ENCODE results near the gene TM9SF2.
"Not testable (repeated sequence)": the region's sequence is repeated elsewhere in the genome, so short reads cannot be mapped to it uniquely, and the experiment has no call there.

TM9SF2 gene

GRCh38 chr13:99566125-99567083, 65.1 kb downstream of the TM9SF2 start:
- H3K27ac ChIP-seq (ENCODE audit: insufficient read depth, low read length, poor library complexity, severe bottlenecking): no peak overlapping the region
- no peaks in the 10 kb centered on the region for H3K27me3 ChIP-seq (replicated peaks; ENCODE audit: control insufficient read depth, insufficient read depth, low read length, poor library complexity, severe bottlenecking)
- DNase-seq: no peak
- no peaks in the 10 kb centered on the region for H3K4me1 ChIP-seq (ENCODE audit: control insufficient read depth, insufficient read depth, low read length, poor library complexity, severe bottlenecking)
- peak overlapping the region; percentile 12 for H3K4me3 ChIP-seq (ENCODE audit: insufficient read depth, low read depth, low read length, poor library complexity, severe bottlenecking)
- peaks cover 5% of the 10 kb centered on the region for H3K9me3 ChIP-seq (ENCODE audit: control insufficient read depth, low read length)
- peaks cover 6% of the 10 kb centered on the region for H3K36me3 ChIP-seq (ENCODE audit: control insufficient read depth, insufficient read depth, low read length)

GRCh38 chr13:99568901-99569300, 67.6 kb downstream of the TM9SF2 start:
- H3K9me3 ChIP-seq (ENCODE audit: control insufficient read depth, low read length); H3K4me1 ChIP-seq (ENCODE audit: control insufficient read depth, insufficient read depth, low read length, poor library complexity, severe bottlenecking); H3K27me3 ChIP-seq (replicated peaks; ENCODE audit: control insufficient read depth, insufficient read depth, low read length, poor library complexity, severe bottlenecking); H3K4me3 ChIP-seq (ENCODE audit: insufficient read depth, low read depth, low read length, poor library complexity, severe bottlenecking); H3K36me3 ChIP-seq (ENCODE audit: control insufficient read depth, insufficient read depth, low read length); DNase-seq; H3K27ac ChIP-seq (ENCODE audit: insufficient read depth, low read length, poor library complexity, severe bottlenecking): not testable (repeated sequence)

- no peak for DNase-seq
- H3K4me1 ChIP-seq (ENCODE audit: control insufficient read depth, insufficient read depth, low read length, poor library complexity, severe bottlenecking): no peaks in the 10 kb centered on the region
Measured at GRCh38 chr13:99572131-99572530, 70.9 kb downstream of the TM9SF2 start.

GRCh38 chr13:99572921-99573320, 71.6 kb downstream of the TM9SF2 start:
- H3K9me3 ChIP-seq (ENCODE audit: control insufficient read depth, low read length): peaks cover 5% of the 10 kb centered on the region
- H3K27me3 ChIP-seq (replicated peaks; ENCODE audit: control insufficient read depth, insufficient read depth, low read length, poor library complexity, severe bottlenecking): no peaks in the 10 kb centered on the region
- H3K4me1 ChIP-seq (ENCODE audit: control insufficient read depth, insufficient read depth, low read length, poor library complexity, severe bottlenecking): no peaks in the 10 kb centered on the region
- H3K27ac ChIP-seq (ENCODE audit: insufficient read depth, low read length, poor library complexity, severe bottlenecking): no peak overlapping the region
- H3K36me3 ChIP-seq (ENCODE audit: control insufficient read depth, insufficient read depth, low read length): no peaks in the 10 kb centered on the region
- H3K4me3 ChIP-seq (ENCODE audit: insufficient read depth, low read depth, low read length, poor library complexity, severe bottlenecking): no peak overlapping the region
- DNase-seq: no peak

More at GRCh38 chr13:99572131-99572530, 70.9 kb downstream of the TM9SF2 start:
- peaks cover 5% of the 10 kb centered on the region for H3K9me3 ChIP-seq (ENCODE audit: control insufficient read depth, low read length)
- H3K36me3 ChIP-seq (ENCODE audit: control insufficient read depth, insufficient read depth, low read length): no peaks in the 10 kb centered on the region
- no peak overlapping the region for H3K4me3 ChIP-seq (ENCODE audit: insufficient read depth, low read depth, low read length, poor library complexity, severe bottlenecking)
- H3K27me3 ChIP-seq (replicated peaks; ENCODE audit: control insufficient read depth, insufficient read depth, low read length, poor library complexity, severe bottlenecking): no peaks in the 10 kb centered on the region
- H3K27ac ChIP-seq (ENCODE audit: insufficient read depth, low read length, poor library complexity, severe bottlenecking): no peak overlapping the region

GRCh38 chr13:99575376-99576120, 74.3 kb downstream of the TM9SF2 start:
- H3K4me1 ChIP-seq (ENCODE audit: control insufficient read depth, insufficient read depth, low read length, poor library complexity, severe bottlenecking): no peaks in the 10 kb centered on the region
- no peak overlapping the region for H3K4me3 ChIP-seq (ENCODE audit: insufficient read depth, low read depth, low read length, poor library complexity, severe bottlenecking)
- H3K36me3 ChIP-seq (ENCODE audit: control insufficient read depth, insufficient read depth, low read length): no peaks in the 10 kb centered on the region
- H3K27ac ChIP-seq (ENCODE audit: insufficient read depth, low read length, poor library complexity, severe bottlenecking): no peak overlapping the region
- DNase-seq: no peak
- no peaks in the 10 kb centered on the region for H3K9me3 ChIP-seq (ENCODE audit: control insufficient read depth, low read length)
- no peaks in the 10 kb centered on the region for H3K27me3 ChIP-seq (replicated peaks; ENCODE audit: control insufficient read depth, insufficient read depth, low read length, poor library complexity, severe bottlenecking)

- Histone ChIP-seq H3K9me3 (ENCODE audit: control insufficient read depth, low read length) (no peaks in the 10 kb centered on the region), H3K4me1 (ENCODE audit: control insufficient read depth, insufficient read depth, low read length, poor library complexity, severe bottlenecking) (no peaks in the 10 kb centered on the region), H3K27me3 (replicated peaks; ENCODE audit: control insufficient read depth, insufficient read depth, low read length, poor library complexity, severe bottlenecking) (no peaks in the 10 kb centered on the region), H3K36me3 (ENCODE audit: control insufficient read depth, insufficient read depth, low read length) (no peaks in the 10 kb centered on the region), H3K4me3 (ENCODE audit: insufficient read depth, low read depth, low read length, poor library complexity, severe bottlenecking) (no peak overlapping the region), H3K27ac (ENCODE audit: insufficient read depth, low read length, poor library complexity, severe bottlenecking) (no peak overlapping the region)
- no peak for DNase-seq
Measured at GRCh38 chr13:99577934-99578917, 77.0 kb downstream of the TM9SF2 start.

GRCh38 chr13:99580500-99581268, 79.4 kb downstream of the TM9SF2 start:
- Histone ChIP-seq H3K27ac (ENCODE audit: insufficient read depth, low read length, poor library complexity, severe bottlenecking) (no peak overlapping the region), H3K36me3 (ENCODE audit: control insufficient read depth, insufficient read depth, low read length) (no peaks in the 10 kb centered on the region), H3K9me3 (ENCODE audit: control insufficient read depth, low read length) (no peaks in the 10 kb centered on the region), H3K4me1 (ENCODE audit: control insufficient read depth, insufficient read depth, low read length, poor library complexity, severe bottlenecking) (no peaks in the 10 kb centered on the region), H3K27me3 (replicated peaks; ENCODE audit: control insufficient read depth, insufficient read depth, low read length, poor library complexity, severe bottlenecking) (no peaks in the 10 kb centered on the region), H3K4me3 (ENCODE audit: insufficient read depth, low read depth, low read length, poor library complexity, severe bottlenecking) (no peak overlapping the region)
- DNase-seq: no peak

GRCh38 chr13:99582511-99582910, 81.2 kb downstream of the TM9SF2 start:
- Histone ChIP-seq H3K9me3 (ENCODE audit: control insufficient read depth, low read length) (no peaks in the 10 kb centered on the region), H3K4me3 (ENCODE audit: insufficient read depth, low read depth, low read length, poor library complexity, severe bottlenecking) (no peak overlapping the region), H3K27ac (ENCODE audit: insufficient read depth, low read length, poor library complexity, severe bottlenecking) (no peak overlapping the region), H3K36me3 (ENCODE audit: control insufficient read depth, insufficient read depth, low read length) (no peaks in the 10 kb centered on the region), H3K4me1 (ENCODE audit: control insufficient read depth, insufficient read depth, low read length, poor library complexity, severe bottlenecking) (no peaks in the 10 kb centered on the region), H3K27me3 (replicated peaks; ENCODE audit: control insufficient read depth, insufficient read depth, low read length, poor library complexity, severe bottlenecking) (no peaks in the 10 kb centered on the region)
- no peak for DNase-seq

GRCh38 chr13:99585609-99586008, 84.3 kb downstream of the TM9SF2 start:
- no peak overlapping the region for H3K27ac ChIP-seq (ENCODE audit: insufficient read depth, low read length, poor library complexity, severe bottlenecking)
- DNase-seq: no peak
- H3K9me3 ChIP-seq (ENCODE audit: control insufficient read depth, low read length): no peaks in the 10 kb centered on the region
- no peak overlapping the region for H3K4me3 ChIP-seq (ENCODE audit: insufficient read depth, low read depth, low read length, poor library complexity, severe bottlenecking)
- no peaks in the 10 kb centered on the region for H3K36me3 ChIP-seq (ENCODE audit: control insufficient read depth, insufficient read depth, low read length)
- no peaks in the 10 kb centered on the region for H3K27me3 ChIP-seq (replicated peaks; ENCODE audit: control insufficient read depth, insufficient read depth, low read length, poor library complexity, severe bottlenecking)
- H3K4me1 ChIP-seq (ENCODE audit: control insufficient read depth, insufficient read depth, low read length, poor library complexity, severe bottlenecking): no peaks in the 10 kb centered on the region

Measured in effector memory CD4-positive, alpha-beta T cell (primary cell).